ENCODE measurements around the gene PRKCE. TPM values are rescaled to one million over a fixed set of nuclear protein-coding genes. Genes with fewer than 3 reads are reported as not detected.

The PRKCE gene
- total and polyA plus RNA-seq, 2 experiments from 2014 or later: 0.94 to 1.2 TPM

- H3K9me2 ChIP-seq (ENCODE audit: insufficient read depth): no peaks in the 10 kb centered on the region
- no peaks in the 10 kb centered on the region for H3F3A ChIP-seq (replicated peaks; ENCODE audit: low read depth)
- H2AFZ ChIP-seq: no peak overlapping the region
- no peak for DNase-seq (ENCODE audit: low spot score)
- H3K27ac Mint-ChIP-seq: no peak overlapping the region
- TF ChIP-seq ZNF114 (CRISPR knock-in tag; IDR thresholded peaks at IDR 0.05) (no peak), NANOG (IDR thresholded peaks at IDR 0.05; ENCODE audit: borderline replicate concordance) (no peak), ZNF331 (CRISPR knock-in tag; IDR thresholded peaks at IDR 0.05; ENCODE audit: low read depth) (no peak), JUNB (IDR thresholded peaks at IDR 0.05; ENCODE audit: unreplicated experiment) (no peak), EZH2phosphoT487 (IDR thresholded peaks at IDR 0.05; ENCODE audit: unreplicated experiment) (no peak), CREB1 (CRISPR knock-in tag; IDR thresholded peaks at IDR 0.05; ENCODE audit: low read depth) (no peak), REST (IDR thresholded peaks at IDR 0.05; ENCODE audit: unreplicated experiment) (no peak), POLR2AphosphoS5 (IDR thresholded peaks at IDR 0.05; ENCODE audit: low read depth) (no peak), STAT1 (IDR thresholded peaks at IDR 0.05; ENCODE audit: unreplicated experiment) (no peak), ZNF462 (CRISPR knock-in tag; IDR thresholded peaks at IDR 0.05) (no peak), ETS1 (IDR thresholded peaks at IDR 0.05) (no peak), EZH2 (IDR thresholded peaks at IDR 0.05; ENCODE audit: low read depth, unreplicated experiment) (no peak), CTCF (conservative IDR thresholded peaks at IDR 0.05; ENCODE audit: low read depth in 2 of 2) (no peak)
- H3K4me2 ChIP-seq: no peak overlapping the region
- no peaks in the 10 kb centered on the region for H3K4me1 Mint-ChIP-seq
- ATAC-seq: no peak
- H3K9me3 Mint-ChIP-seq: no peaks in the 10 kb centered on the region
- no peak overlapping the region for H3K4me3 Mint-ChIP-seq
- no peaks in the 10 kb centered on the region for H3K4me1 ChIP-seq (ENCODE audit: insufficient read depth)
- no peaks in the 10 kb centered on the region for H3K27me3 ChIP-seq (ENCODE audit: insufficient read depth)
- H3K79me2 ChIP-seq (replicated peaks; ENCODE audit: insufficient read depth): no peaks in the 10 kb centered on the region
- no peaks in the 10 kb centered on the region for H4K20me1 ChIP-seq (replicated peaks; ENCODE audit: insufficient read depth)
- H3K27me3 Mint-ChIP-seq (ENCODE audit: insufficient read depth, low read depth, poor library complexity): peaks cover 2% of the 10 kb centered on the region
- no peak overlapping the region for H3K27ac ChIP-seq (ENCODE audit: low read depth)
- H3K36me3 Mint-ChIP-seq (ENCODE audit: low read depth): no peaks in the 10 kb centered on the region
- H3K36me3 ChIP-seq (ENCODE audit: insufficient read depth): no peaks in the 10 kb centered on the region
- no peak overlapping the region for H3K4me3 ChIP-seq
Measured at GRCh38 chr2:46125798-46126197, 474.3 kb downstream of the PRKCE start.
